HG03108 (cell line): ENCODE results near the gene CAMK1G.

Experiments used
- ATAC-seq: cut with Tn5 transposase; IDR thresholded peaks from one replicate; pipeline ENCODE4 v1.9.1; 2021; ENCODE audit warnings: moderate library complexity; ENCODE audit not compliant: unreplicated experiment

Gene CAMK1G

GRCh38 chr1:209564849-209565248, 18.7 kb upstream of the CAMK1G start:
- ATAC-seq: no peak

GRCh38 chr1:209565759-209566678, 17.5 kb upstream of the CAMK1G start:
- ATAC-seq: peak; percentile 74

GRCh38 chr1:209567698-209568175, 15.8 kb upstream of the CAMK1G start:
- ATAC-seq: no peak

GRCh38 chr1:209569455-209570207, 13.9 kb upstream of the CAMK1G start:
- no peak for ATAC-seq

- ATAC-seq: no peak
Measured at GRCh38 chr1:209570743-209571142, 12.8 kb upstream of the CAMK1G start.

- peak; percentile 78 for ATAC-seq
Measured at GRCh38 chr1:209576392-209577197, 6.9 kb upstream of the CAMK1G start.

- no peak for ATAC-seq
Measured at GRCh38 chr1:209577346-209577745, 6.2 kb upstream of the CAMK1G start.

GRCh38 chr1:209580577-209580976, 2.9 kb upstream of the CAMK1G start:
- no peak for ATAC-seq

GRCh38 chr1:209584231-209584672, 738 bp downstream of the CAMK1G start:
- no peak for ATAC-seq

GRCh38 chr1:209585197-209585596, 1.7 kb downstream of the CAMK1G start:
- no peak for ATAC-seq

- ATAC-seq: no peak
Measured at GRCh38 chr1:209585672-209586071, 2.2 kb downstream of the CAMK1G start.

GRCh38 chr1:209586221-209586740, 2.8 kb downstream of the CAMK1G start:
- ATAC-seq: no peak

GRCh38 chr1:209587789-209588188, 4.3 kb downstream of the CAMK1G start:
- ATAC-seq: no peak

GRCh38 chr1:209589440-209589839, 5.9 kb downstream of the CAMK1G start:
- ATAC-seq: no peak

- no peak for ATAC-seq
Measured at GRCh38 chr1:209589863-209590262, 6.3 kb downstream of the CAMK1G start.

- ATAC-seq: no peak
Measured at GRCh38 chr1:209590405-209590804, 6.9 kb downstream of the CAMK1G start.

- ATAC-seq: no peak
Measured at GRCh38 chr1:209593747-209594146, 10.2 kb downstream of the CAMK1G start.

- ATAC-seq: no peak
Measured at GRCh38 chr1:209594440-209594839, 10.9 kb downstream of the CAMK1G start.

- ATAC-seq: no peak
Measured at GRCh38 chr1:209595028-209595427, 11.5 kb downstream of the CAMK1G start.

GRCh38 chr1:209595599-209596285, 12.2 kb downstream of the CAMK1G start:
- ATAC-seq: no peak
